ENCODE measurements around the gene ALPI.

GRCh38 chr2:232458051-232458660 is 2.2 kb downstream of the ALPI start:
- TF ChIP-seq CTCF (tag by site-specific recombination; IDR thresholded peaks at IDR 0.05) (no peak), ZFHX2 (tag by site-specific recombination; conservative IDR thresholded peaks at IDR 0.05) (no peak), TRIM28 (IDR thresholded peaks at IDR 0.05; ENCODE audit: borderline replicate concordance, low read length) (no peak), ATF2 (tag by site-specific recombination; IDR thresholded peaks at IDR 0.05; ENCODE audit: low read depth) (no peak), PRDM1 (tag by site-specific recombination; IDR thresholded peaks at IDR 0.05) (no peak), ZBTB49 (tag by site-specific recombination; IDR thresholded peaks at IDR 0.05; ENCODE audit: low read depth) (no peak), ZNF140 (tag by site-specific recombination; IDR thresholded peaks at IDR 0.05) (no peak), ZBTB7A (tag by site-specific recombination; IDR thresholded peaks at IDR 0.05; ENCODE audit: low read depth) (no peak), ZNF274 (IDR thresholded peaks at IDR 0.05; ENCODE audit: low read length) (no peak), ZNF274 (tag by site-specific recombination; IDR thresholded peaks at IDR 0.05; ENCODE audit: borderline replicate concordance) (no peak), ZNF146 (tag by site-specific recombination; IDR thresholded peaks at IDR 0.05) (no peak), ZSCAN18 (tag by site-specific recombination; IDR thresholded peaks at IDR 0.05) (no peak), ZNF510 (tag by site-specific recombination; IDR thresholded peaks at IDR 0.05; ENCODE audit: insufficient replicate concordance) (no peak), PATZ1 (tag by site-specific recombination; IDR thresholded peaks at IDR 0.05) (no peak)
